ENCODE results near the gene BCAN.

BCAN gene

GRCh38 chr1:156641761-156642264, at the start of gene BCAN:
Gene BCAN, plus strand, starts transcription at chr1:156642117. Its CDS starts 3,938 bp downstream, at chr1:156646055.
- no peaks in the 10 kb centered on the region for H3K36me3 ChIP-seq (ENCODE audit: control insufficient read depth, insufficient read depth, low read length)
- no peak within 1 kb of the TSS for H3K9ac ChIP-seq (ENCODE audit: low read length)
- H3K9me3 ChIP-seq (ENCODE audit: control insufficient read depth, low read length), result no peaks in the 10 kb centered on the region
- H3K27me3 ChIP-seq (ENCODE audit: control insufficient read depth, insufficient read depth, low read length), result peaks cover 90% of the 10 kb centered on the region
- peaks cover 11% of the 10 kb centered on the region for H3K4me1 ChIP-seq (ENCODE audit: control insufficient read depth, insufficient read depth, low read length)
- no peak within 1 kb of the TSS for H3K4me3 ChIP-seq (ENCODE audit: low read length)

- Histone ChIP-seq H3K36me3 (ENCODE audit: control insufficient read depth, insufficient read depth, low read length) (peaks cover 10% of the 10 kb centered on the region), H3K9me3 (ENCODE audit: control insufficient read depth, low read length) (no peaks in the 10 kb centered on the region), H3K4me3 (ENCODE audit: low read length) (peak overlapping the region; percentile 84), H3K4me1 (ENCODE audit: control insufficient read depth, insufficient read depth, low read length) (peaks cover 18% of the 10 kb centered on the region), H3K9ac (ENCODE audit: low read length) (peak overlapping the region; percentile 97), H3K27me3 (ENCODE audit: control insufficient read depth, insufficient read depth, low read length) (no peaks in the 10 kb centered on the region)
Observed at GRCh38 chr1:156592158-156592909, 49.6 kb upstream of the BCAN start.

- Histone ChIP-seq H3K4me1 (ENCODE audit: control insufficient read depth, insufficient read depth, low read length) (peaks cover 18% of the 10 kb centered on the region), H3K36me3 (ENCODE audit: control insufficient read depth, insufficient read depth, low read length) (peaks cover 10% of the 10 kb centered on the region), H3K9ac (ENCODE audit: low read length) (peak overlapping the region; percentile 97), H3K9me3 (ENCODE audit: control insufficient read depth, low read length) (no peaks in the 10 kb centered on the region), H3K27me3 (ENCODE audit: control insufficient read depth, insufficient read depth, low read length) (no peaks in the 10 kb centered on the region), H3K4me3 (ENCODE audit: low read length) (no peak overlapping the region)
Observed at GRCh38 chr1:156592910-156593660, 48.8 kb upstream of the BCAN start.

- Histone ChIP-seq H3K27me3 (ENCODE audit: control insufficient read depth, insufficient read depth, low read length) (no peaks in the 10 kb centered on the region), H3K4me1 (ENCODE audit: control insufficient read depth, insufficient read depth, low read length) (peaks cover 18% of the 10 kb centered on the region), H3K9me3 (ENCODE audit: control insufficient read depth, low read length) (no peaks in the 10 kb centered on the region), H3K9ac (ENCODE audit: low read length) (no peak overlapping the region), H3K4me3 (ENCODE audit: low read length) (no peak overlapping the region), H3K36me3 (ENCODE audit: control insufficient read depth, insufficient read depth, low read length) (peaks cover 10% of the 10 kb centered on the region)
Observed at GRCh38 chr1:156593661-156593989, 48.3 kb upstream of the BCAN start.

- H3K4me3 ChIP-seq (ENCODE audit: low read length), result no peak overlapping the region
- H3K9ac ChIP-seq (ENCODE audit: low read length), result no peak overlapping the region
- no peaks in the 10 kb centered on the region for H3K9me3 ChIP-seq (ENCODE audit: control insufficient read depth, low read length)
- H3K4me1 ChIP-seq (ENCODE audit: control insufficient read depth, insufficient read depth, low read length), result peaks cover 18% of the 10 kb centered on the region
- H3K36me3 ChIP-seq (ENCODE audit: control insufficient read depth, insufficient read depth, low read length), result peaks cover 10% of the 10 kb centered on the region
- no peaks in the 10 kb centered on the region for H3K27me3 ChIP-seq (ENCODE audit: control insufficient read depth, insufficient read depth, low read length)
Observed at GRCh38 chr1:156594190-156594589, 47.7 kb upstream of the BCAN start.

GRCh38 chr1:156595016-156595415, 46.9 kb upstream of the BCAN start:
- H3K4me3 ChIP-seq (ENCODE audit: low read length), result no peak overlapping the region
- H3K9ac ChIP-seq (ENCODE audit: low read length), result no peak overlapping the region
- peaks cover 18% of the 10 kb centered on the region for H3K4me1 ChIP-seq (ENCODE audit: control insufficient read depth, insufficient read depth, low read length)
- H3K9me3 ChIP-seq (ENCODE audit: control insufficient read depth, low read length), result no peaks in the 10 kb centered on the region
- H3K27me3 ChIP-seq (ENCODE audit: control insufficient read depth, insufficient read depth, low read length), result no peaks in the 10 kb centered on the region
- H3K36me3 ChIP-seq (ENCODE audit: control insufficient read depth, insufficient read depth, low read length), result peaks cover 10% of the 10 kb centered on the region

GRCh38 chr1:156596426-156596825, 45.5 kb upstream of the BCAN start:
- Histone ChIP-seq H3K27me3 (ENCODE audit: control insufficient read depth, insufficient read depth, low read length) (no peaks in the 10 kb centered on the region), H3K9ac (ENCODE audit: low read length) (no peak overlapping the region), H3K4me1 (ENCODE audit: control insufficient read depth, insufficient read depth, low read length) (peaks cover 19% of the 10 kb centered on the region), H3K36me3 (ENCODE audit: control insufficient read depth, insufficient read depth, low read length) (peaks cover 10% of the 10 kb centered on the region), H3K9me3 (ENCODE audit: control insufficient read depth, low read length) (no peaks in the 10 kb centered on the region), H3K4me3 (ENCODE audit: low read length) (no peak overlapping the region)

- no peaks in the 10 kb centered on the region for H3K9me3 ChIP-seq (ENCODE audit: control insufficient read depth, low read length)
- H3K36me3 ChIP-seq (ENCODE audit: control insufficient read depth, insufficient read depth, low read length), result peaks cover 10% of the 10 kb centered on the region
- peaks cover 13% of the 10 kb centered on the region for H3K4me1 ChIP-seq (ENCODE audit: control insufficient read depth, insufficient read depth, low read length)
- no peak overlapping the region for H3K9ac ChIP-seq (ENCODE audit: low read length)
- H3K27me3 ChIP-seq (ENCODE audit: control insufficient read depth, insufficient read depth, low read length), result no peaks in the 10 kb centered on the region
- H3K4me3 ChIP-seq (ENCODE audit: low read length), result no peak overlapping the region
Observed at GRCh38 chr1:156598125-156598524, 43.8 kb upstream of the BCAN start.

GRCh38 chr1:156598731-156599432, 43.0 kb upstream of the BCAN start:
- Histone ChIP-seq H3K4me3 (ENCODE audit: low read length) (no peak overlapping the region), H3K36me3 (ENCODE audit: control insufficient read depth, insufficient read depth, low read length) (peaks cover 10% of the 10 kb centered on the region), H3K9me3 (ENCODE audit: control insufficient read depth, low read length) (no peaks in the 10 kb centered on the region), H3K9ac (ENCODE audit: low read length) (no peak overlapping the region), H3K4me1 (ENCODE audit: control insufficient read depth, insufficient read depth, low read length) (peaks cover 13% of the 10 kb centered on the region), H3K27me3 (ENCODE audit: control insufficient read depth, insufficient read depth, low read length) (no peaks in the 10 kb centered on the region)

GRCh38 chr1:156599811-156600210, 42.1 kb upstream of the BCAN start:
- no peaks in the 10 kb centered on the region for H3K27me3 ChIP-seq (ENCODE audit: control insufficient read depth, insufficient read depth, low read length)
- H3K9ac ChIP-seq (ENCODE audit: low read length), result no peak overlapping the region
- H3K4me1 ChIP-seq (ENCODE audit: control insufficient read depth, insufficient read depth, low read length), result peaks cover 13% of the 10 kb centered on the region
- no peaks in the 10 kb centered on the region for H3K9me3 ChIP-seq (ENCODE audit: control insufficient read depth, low read length)
- H3K4me3 ChIP-seq (ENCODE audit: low read length), result no peak overlapping the region
- H3K36me3 ChIP-seq (ENCODE audit: control insufficient read depth, insufficient read depth, low read length), result peaks cover 8% of the 10 kb centered on the region

- Histone ChIP-seq H3K27me3 (ENCODE audit: control insufficient read depth, insufficient read depth, low read length) (no peaks in the 10 kb centered on the region), H3K9ac (ENCODE audit: low read length) (peak overlapping the region; percentile 70), H3K9me3 (ENCODE audit: control insufficient read depth, low read length) (no peaks in the 10 kb centered on the region), H3K4me3 (ENCODE audit: low read length) (peak overlapping the region; percentile 52), H3K36me3 (ENCODE audit: control insufficient read depth, insufficient read depth, low read length) (peaks cover 5% of the 10 kb centered on the region), H3K4me1 (ENCODE audit: control insufficient read depth, insufficient read depth, low read length) (peaks cover 13% of the 10 kb centered on the region)
Observed at GRCh38 chr1:156600733-156601121, 41.2 kb upstream of the BCAN start.
